Measurements from ENCODE around the gene SLC1A4. TPM values are rescaled to one million over a fixed set of nuclear protein-coding genes. Genes with fewer than 3 reads are reported as not detected.
"Not testable (repeated sequence)": the region's sequence is repeated elsewhere in the genome, so short reads cannot be mapped to it uniquely, and the experiment has no call there.

SLC1A4 gene
- total RNA-seq, 2 donors from 2014 or later, result 8.0 to 44.3 TPM

GRCh38 chr2:64952511-64953482, 36.4 kb upstream of the SLC1A4 start:
- Mint-ChIP-seq H3K27me3 (no peaks in the 10 kb centered on the region), H3K4me1 (peaks cover 3% of the 10 kb centered on the region), H3K27ac (no peak overlapping the region), H3K36me3 (ENCODE audit: low read depth) (no peaks in the 10 kb centered on the region), H3K9me3 (no peaks in the 10 kb centered on the region), H3K4me3 (no peak overlapping the region)
- ATAC-seq (replicated peaks), result no peak

GRCh38 chr2:64955467-64955866, 33.7 kb upstream of the SLC1A4 start:
- H3K4me3 Mint-ChIP-seq, result no peak overlapping the region
- H3K9me3 Mint-ChIP-seq, result no peaks in the 10 kb centered on the region
- ATAC-seq (replicated peaks), result no peak
- H3K27me3 Mint-ChIP-seq, result no peaks in the 10 kb centered on the region
- H3K27ac Mint-ChIP-seq, result no peak overlapping the region
- H3K4me1 Mint-ChIP-seq, result no peaks in the 10 kb centered on the region
- no peaks in the 10 kb centered on the region for H3K36me3 Mint-ChIP-seq (ENCODE audit: low read depth)

GRCh38 chr2:64957109-64957903, 31.9 kb upstream of the SLC1A4 start:
- Mint-ChIP-seq H3K4me1 (no peaks in the 10 kb centered on the region), H3K36me3 (ENCODE audit: low read depth) (no peaks in the 10 kb centered on the region), H3K27me3 (no peaks in the 10 kb centered on the region), H3K27ac (no peak overlapping the region), H3K9me3 (no peaks in the 10 kb centered on the region), H3K4me3 (no peak overlapping the region)
- ATAC-seq (replicated peaks), result no peak

- H3K27me3 Mint-ChIP-seq, result no peaks in the 10 kb centered on the region
- no peak overlapping the region for H3K27ac Mint-ChIP-seq
- H3K4me3 Mint-ChIP-seq, result no peak overlapping the region
- H3K4me1 Mint-ChIP-seq, result no peaks in the 10 kb centered on the region
- H3K9me3 Mint-ChIP-seq, result no peaks in the 10 kb centered on the region
- no peaks in the 10 kb centered on the region for H3K36me3 Mint-ChIP-seq (ENCODE audit: low read depth)
- ATAC-seq (replicated peaks), result no peak
Observed at GRCh38 chr2:64958556-64958955, 30.6 kb upstream of the SLC1A4 start.

- Mint-ChIP-seq H3K27ac (no peak overlapping the region), H3K4me3 (no peak overlapping the region), H3K4me1 (no peaks in the 10 kb centered on the region), H3K36me3 (ENCODE audit: low read depth) (no peaks in the 10 kb centered on the region), H3K9me3 (no peaks in the 10 kb centered on the region), H3K27me3 (no peaks in the 10 kb centered on the region)
- no peak for ATAC-seq (replicated peaks)
Observed at GRCh38 chr2:64960819-64961218, 28.4 kb upstream of the SLC1A4 start.

- ATAC-seq (replicated peaks); H3K36me3 Mint-ChIP-seq (ENCODE audit: low read depth); H3K4me3 Mint-ChIP-seq; H3K4me1 Mint-ChIP-seq; H3K27ac Mint-ChIP-seq; H3K27me3 Mint-ChIP-seq; H3K9me3 Mint-ChIP-seq: not testable (repeated sequence)
Observed at GRCh38 chr2:64963138-64963537, 26.1 kb upstream of the SLC1A4 start.

- Mint-ChIP-seq H3K27ac (no peak overlapping the region), H3K27me3 (no peaks in the 10 kb centered on the region), H3K4me3 (no peak overlapping the region), H3K4me1 (peaks cover 4% of the 10 kb centered on the region), H3K36me3 (ENCODE audit: low read depth) (no peaks in the 10 kb centered on the region), H3K9me3 (no peaks in the 10 kb centered on the region)
- ATAC-seq (replicated peaks), result no peak
Observed at GRCh38 chr2:64963719-64964118, 25.5 kb upstream of the SLC1A4 start.

GRCh38 chr2:64966017-64966416, 23.2 kb upstream of the SLC1A4 start:
- no peaks in the 10 kb centered on the region for H3K27me3 Mint-ChIP-seq
- no peaks in the 10 kb centered on the region for H3K9me3 Mint-ChIP-seq
- no peak for ATAC-seq (replicated peaks)
- peaks cover 4% of the 10 kb centered on the region for H3K4me1 Mint-ChIP-seq
- H3K27ac Mint-ChIP-seq, result no peak overlapping the region
- H3K36me3 Mint-ChIP-seq (ENCODE audit: low read depth), result no peaks in the 10 kb centered on the region
- H3K4me3 Mint-ChIP-seq, result no peak overlapping the region

GRCh38 chr2:64966839-64967238, 22.4 kb upstream of the SLC1A4 start:
- Mint-ChIP-seq H3K36me3 (ENCODE audit: low read depth) (no peaks in the 10 kb centered on the region), H3K4me3 (no peak overlapping the region), H3K27ac (no peak overlapping the region), H3K4me1 (peaks cover 4% of the 10 kb centered on the region), H3K27me3 (no peaks in the 10 kb centered on the region), H3K9me3 (no peaks in the 10 kb centered on the region)
- ATAC-seq (replicated peaks), result no peak

GRCh38 chr2:64967601-64968000, 21.6 kb upstream of the SLC1A4 start:
- H3K27ac Mint-ChIP-seq, result no peak overlapping the region
- H3K27me3 Mint-ChIP-seq, result no peaks in the 10 kb centered on the region
- no peaks in the 10 kb centered on the region for H3K36me3 Mint-ChIP-seq (ENCODE audit: low read depth)
- no peaks in the 10 kb centered on the region for H3K9me3 Mint-ChIP-seq
- ATAC-seq (replicated peaks), result no peak
- no peak overlapping the region for H3K4me3 Mint-ChIP-seq
- peaks cover 4% of the 10 kb centered on the region for H3K4me1 Mint-ChIP-seq

GRCh38 chr2:64969086-64969485, 20.1 kb upstream of the SLC1A4 start:
- not testable (repeated sequence) for H3K4me3 Mint-ChIP-seq; ATAC-seq (replicated peaks); H3K27me3 Mint-ChIP-seq; H3K9me3 Mint-ChIP-seq; H3K4me1 Mint-ChIP-seq; H3K27ac Mint-ChIP-seq; H3K36me3 Mint-ChIP-seq (ENCODE audit: low read depth)

GRCh38 chr2:64970495-64970894, 18.7 kb upstream of the SLC1A4 start:
- Mint-ChIP-seq H3K4me3 (no peak overlapping the region), H3K9me3 (no peaks in the 10 kb centered on the region), H3K27me3 (no peaks in the 10 kb centered on the region), H3K4me1 (peaks cover 4% of the 10 kb centered on the region), H3K27ac (no peak overlapping the region), H3K36me3 (ENCODE audit: low read depth) (no peaks in the 10 kb centered on the region)
- ATAC-seq (replicated peaks), result no peak

GRCh38 chr2:64972426-64972825, 16.8 kb upstream of the SLC1A4 start:
- H3K4me1 Mint-ChIP-seq, result no peaks in the 10 kb centered on the region
- no peak overlapping the region for H3K4me3 Mint-ChIP-seq
- no peaks in the 10 kb centered on the region for H3K36me3 Mint-ChIP-seq (ENCODE audit: low read depth)
- no peak overlapping the region for H3K27ac Mint-ChIP-seq
- ATAC-seq (replicated peaks), result no peak
- no peaks in the 10 kb centered on the region for H3K9me3 Mint-ChIP-seq
- no peaks in the 10 kb centered on the region for H3K27me3 Mint-ChIP-seq

GRCh38 chr2:64972876-64973275, 16.3 kb upstream of the SLC1A4 start:
- H3K4me1 Mint-ChIP-seq, result no peaks in the 10 kb centered on the region
- H3K27me3 Mint-ChIP-seq, result no peaks in the 10 kb centered on the region
- no peak overlapping the region for H3K4me3 Mint-ChIP-seq
- H3K27ac Mint-ChIP-seq, result no peak overlapping the region
- no peaks in the 10 kb centered on the region for H3K36me3 Mint-ChIP-seq (ENCODE audit: low read depth)
- ATAC-seq (replicated peaks), result no peak
- no peaks in the 10 kb centered on the region for H3K9me3 Mint-ChIP-seq

All from activated T-helper 17 cell treated with anti-CD3 and anti-CD28 coated beads, Interleukin-2, amount 50 U/mL, for 72 hours (primary cell).